ENCODE results near the gene KLHDC10. TPM values are rescaled to one million over a fixed set of nuclear protein-coding genes. Genes with fewer than 3 reads are reported as not detected.

KLHDC10 gene
- total RNA-seq, 1 experiment from 2014 or later: 21.6 TPM

DNA sequence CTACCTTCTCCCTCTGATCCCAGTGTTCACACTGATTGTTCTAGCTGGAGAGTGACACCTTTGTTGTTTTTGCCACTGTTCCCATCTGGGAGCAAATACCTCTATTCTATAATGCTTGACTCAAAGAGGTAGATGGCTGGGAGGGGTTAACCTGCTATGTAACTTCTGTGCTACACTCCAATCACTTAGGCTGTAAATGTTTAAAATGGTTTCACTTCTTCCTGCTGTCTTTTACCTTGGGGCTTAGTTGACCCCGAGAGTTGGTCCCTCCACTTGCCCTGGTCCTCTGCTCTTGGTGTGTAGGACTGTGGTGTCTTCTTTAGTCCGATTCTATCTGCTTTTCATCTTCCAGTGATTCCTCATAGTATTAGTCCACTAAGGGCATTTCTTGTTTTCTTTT, 22.3 kb downstream of the KLHDC10 start:
- no peak overlapping the region for H2AFZ ChIP-seq (ENCODE audit: low read length)
- no peaks in the 10 kb centered on the region for H3K4me1 ChIP-seq (ENCODE audit: insufficient read depth, low read length)
- H3K9ac ChIP-seq (ENCODE audit: low read length): no peak overlapping the region
- TF ChIP-seq, protein P1, sequence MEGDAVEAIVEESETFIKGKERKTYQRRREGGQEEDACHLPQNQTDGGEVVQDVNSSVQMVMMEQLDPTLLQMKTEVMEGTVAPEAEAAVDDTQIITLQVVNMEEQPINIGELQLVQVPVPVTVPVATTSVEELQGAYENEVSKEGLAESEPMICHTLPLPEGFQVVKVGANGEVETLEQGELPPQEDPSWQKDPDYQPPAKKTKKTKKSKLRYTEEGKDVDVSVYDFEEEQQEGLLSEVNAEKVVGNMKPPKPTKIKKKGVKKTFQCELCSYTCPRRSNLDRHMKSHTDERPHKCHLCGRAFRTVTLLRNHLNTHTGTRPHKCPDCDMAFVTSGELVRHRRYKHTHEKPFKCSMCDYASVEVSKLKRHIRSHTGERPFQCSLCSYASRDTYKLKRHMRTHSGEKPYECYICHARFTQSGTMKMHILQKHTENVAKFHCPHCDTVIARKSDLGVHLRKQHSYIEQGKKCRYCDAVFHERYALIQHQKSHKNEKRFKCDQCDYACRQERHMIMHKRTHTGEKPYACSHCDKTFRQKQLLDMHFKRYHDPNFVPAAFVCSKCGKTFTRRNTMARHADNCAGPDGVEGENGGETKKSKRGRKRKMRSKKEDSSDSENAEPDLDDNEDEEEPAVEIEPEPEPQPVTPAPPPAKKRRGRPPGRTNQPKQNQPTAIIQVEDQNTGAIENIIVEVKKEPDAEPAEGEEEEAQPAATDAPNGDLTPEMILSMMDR (conservative IDR thresholded peaks at IDR 0.05; ENCODE audit: low read depth, low read length): no peak
- no peak for TF ChIP-seq EZH2 (IDR thresholded peaks at IDR 0.05; ENCODE audit: low read length, unreplicated experiment)
- no peak for TF ChIP-seq EZH2phosphoT487 (IDR thresholded peaks at IDR 0.05; ENCODE audit: borderline replicate concordance, low read length)
- no peak overlapping the region for H3K27ac ChIP-seq (ENCODE audit: low read length)
- no peaks in the 10 kb centered on the region for H3K9me2 ChIP-seq (replicated peaks; ENCODE audit: low read length)
- H3F3A ChIP-seq (ENCODE audit: low read length, unreplicated experiment): no peaks in the 10 kb centered on the region
- H3K4me2 ChIP-seq (ENCODE audit: low read length): no peak overlapping the region
- H3K36me3 ChIP-seq (ENCODE audit: low read depth, low read length): no peaks in the 10 kb centered on the region
- CTCF ChIA-PET: no interaction called here
- H3K9me3 ChIP-seq (ENCODE audit: low read length): no peaks in the 10 kb centered on the region
- ATAC-seq: no peak
- no peaks in the 10 kb centered on the region for H3K27me3 ChIP-seq (ENCODE audit: low read length)
- H3K4me3 ChIP-seq (ENCODE audit: low read length): no peak overlapping the region
- H3K79me2 ChIP-seq (ENCODE audit: low read length): peaks cover 18% of the 10 kb centered on the region
- no TSS peak for BruUV-seq (replicated peaks)
- intact Hi-C loops (cut with micrococcal nuclease): no loop called here
- H4K20me1 ChIP-seq (ENCODE audit: low read length): no peaks in the 10 kb centered on the region
- DNase-seq: no peak
- POLR2A ChIA-PET (ENCODE audit: unreplicated experiment): no interaction called here

DNA sequence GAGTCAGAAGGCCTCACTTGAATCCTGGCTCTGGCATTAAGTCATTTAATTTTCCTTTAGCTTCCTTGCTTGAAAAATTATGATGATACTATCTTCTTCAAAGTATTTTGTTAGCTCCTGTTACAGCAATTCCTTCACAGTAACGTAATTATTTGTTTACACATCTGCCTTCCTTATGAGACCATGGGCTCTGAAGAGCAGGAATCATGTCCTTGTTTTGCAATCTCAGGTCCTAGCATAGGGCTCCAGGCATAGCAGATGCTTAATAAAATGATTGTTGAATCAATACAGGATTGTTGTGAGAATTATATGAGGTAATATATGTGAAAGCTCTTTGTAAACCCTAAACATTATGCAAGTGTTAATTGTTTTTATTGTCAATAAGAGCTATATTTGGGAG, 25.5 kb downstream of the KLHDC10 start:
- TF ChIP-seq EZH2phosphoT487 (IDR thresholded peaks at IDR 0.05; ENCODE audit: borderline replicate concordance, low read length) (no peak), EZH2 (IDR thresholded peaks at IDR 0.05; ENCODE audit: low read length, unreplicated experiment) (no peak)
- TF ChIP-seq, protein P1 (conservative IDR thresholded peaks at IDR 0.05; ENCODE audit: low read depth, low read length): no peak
- Histone ChIP-seq H3K4me1 (ENCODE audit: insufficient read depth, low read length) (no peaks in the 10 kb centered on the region), H3K36me3 (ENCODE audit: low read depth, low read length) (no peaks in the 10 kb centered on the region), H3K9me3 (ENCODE audit: low read length) (no peaks in the 10 kb centered on the region), H2AFZ (ENCODE audit: low read length) (no peak overlapping the region), H3F3A (ENCODE audit: low read length, unreplicated experiment) (no peaks in the 10 kb centered on the region), H3K27me3 (ENCODE audit: low read length) (no peaks in the 10 kb centered on the region), H3K4me3 (ENCODE audit: low read length) (no peak overlapping the region), H3K9ac (ENCODE audit: low read length) (no peak overlapping the region), H4K20me1 (ENCODE audit: low read length) (no peaks in the 10 kb centered on the region), H3K4me2 (ENCODE audit: low read length) (no peak overlapping the region), H3K27ac (ENCODE audit: low read length) (no peak overlapping the region), H3K79me2 (ENCODE audit: low read length) (peaks cover 11% of the 10 kb centered on the region), H3K9me2 (replicated peaks; ENCODE audit: low read length) (no peaks in the 10 kb centered on the region)
- POLR2A ChIA-PET (ENCODE audit: unreplicated experiment): interaction anchor here (0.6 to 0.7 kb wide), 2 partner anchors 99 to 540 kb away, joined by 6 to 11 read pairs; no protein-coding TSS in a partner anchor
- ATAC-seq (no peak), DNase-seq (no peak)
- no TSS peak for BruUV-seq (replicated peaks)
- intact Hi-C loops (cut with micrococcal nuclease): no loop called here
- CTCF ChIA-PET: interaction anchor here (0.5 to 1.4 kb wide), 3 partner anchors 24 to 207 kb away, joined by 3 to 7 read pairs (median 3); no protein-coding TSS in a partner anchor

DNA sequence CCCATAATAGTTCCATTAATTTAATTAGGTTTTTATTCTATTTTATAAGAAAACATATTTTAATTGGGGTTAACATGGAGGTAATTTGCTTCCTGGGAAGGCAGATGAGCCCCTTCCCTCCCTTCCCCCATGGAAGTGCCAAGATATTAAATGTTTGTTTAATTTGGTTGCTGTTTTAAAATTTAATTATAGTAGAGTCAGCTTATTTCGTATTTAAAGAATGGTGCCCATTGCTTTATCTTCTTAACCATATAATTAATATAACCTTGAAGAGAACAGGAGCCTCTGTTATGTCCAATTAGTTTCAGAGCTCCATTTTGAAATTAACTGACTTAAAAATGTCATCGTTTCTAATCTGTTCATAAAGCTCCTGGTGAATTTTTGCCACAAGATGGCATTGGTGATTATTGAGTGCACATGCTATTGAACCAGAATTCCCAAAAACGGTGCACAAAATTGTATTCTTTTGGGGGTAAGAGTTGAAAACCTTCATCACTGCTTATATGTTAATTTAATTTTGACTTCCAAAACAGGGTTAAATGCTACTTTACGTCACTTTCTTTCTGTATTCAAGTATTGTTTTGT, 26.0 kb downstream of the KLHDC10 start:
- Histone ChIP-seq H3K79me2 (ENCODE audit: low read length) (peaks cover 7% of the 10 kb centered on the region; the same call in 1 of the 2 replicates), H3K27ac (ENCODE audit: low read length) (no peak overlapping the region), H3K9me2 (replicated peaks; ENCODE audit: low read length) (no peaks in the 10 kb centered on the region), H2AFZ (ENCODE audit: low read length) (no peak overlapping the region), H3K36me3 (ENCODE audit: low read depth, low read length) (no peaks in the 10 kb centered on the region), H3K27me3 (ENCODE audit: low read length) (no peaks in the 10 kb centered on the region), H3K4me2 (ENCODE audit: low read length) (no peak overlapping the region), H3K4me1 (ENCODE audit: insufficient read depth, low read length) (no peaks in the 10 kb centered on the region), H4K20me1 (ENCODE audit: low read length) (no peaks in the 10 kb centered on the region), H3K9ac (ENCODE audit: low read length) (no peak overlapping the region), H3K4me3 (ENCODE audit: low read length) (no peak overlapping the region), H3K9me3 (ENCODE audit: low read length) (no peaks in the 10 kb centered on the region), H3F3A (ENCODE audit: low read length, unreplicated experiment) (no peaks in the 10 kb centered on the region)
- ChIA-PET POLR2A (ENCODE audit: unreplicated experiment) (interaction anchor here (0.5 to 0.7 kb wide), 3 partner anchors 12 to 540 kb away, joined by 5 to 11 read pairs (median 6); no protein-coding TSS in a partner anchor), CTCF (interaction anchor here (0.5 to 1.4 kb wide), 3 partner anchors 24 to 207 kb away, joined by 3 to 7 read pairs (median 3); no protein-coding TSS in a partner anchor)
- TF ChIP-seq, protein P1 (conservative IDR thresholded peaks at IDR 0.05; ENCODE audit: low read depth, low read length): peak; percentile 47; the same call in 1 of the 2 replicates
- TF ChIP-seq EZH2 (IDR thresholded peaks at IDR 0.05; ENCODE audit: low read length, unreplicated experiment): no peak
- DNase-seq (no peak), ATAC-seq (no peak)
- BruUV-seq (replicated peaks): no TSS peak
- intact Hi-C loops (cut with micrococcal nuclease): no loop called here
